Stimulated activated CD4-positive, alpha-beta T cell treated with anti-CD3 and anti-CD28 coated beads, Interleukin-4, amount 100 ng/mL, for 48 hours (primary cell): Measurements from ENCODE around the gene NCAPG.

Source experiments
- DNase-seq, 2 donors: peaks; one replicate each; pipeline ENCODE4 v3.0.0-alpha.2; 2020; ENCODE audit warnings: low read depth in 2 of 2

The NCAPG gene

DNA sequence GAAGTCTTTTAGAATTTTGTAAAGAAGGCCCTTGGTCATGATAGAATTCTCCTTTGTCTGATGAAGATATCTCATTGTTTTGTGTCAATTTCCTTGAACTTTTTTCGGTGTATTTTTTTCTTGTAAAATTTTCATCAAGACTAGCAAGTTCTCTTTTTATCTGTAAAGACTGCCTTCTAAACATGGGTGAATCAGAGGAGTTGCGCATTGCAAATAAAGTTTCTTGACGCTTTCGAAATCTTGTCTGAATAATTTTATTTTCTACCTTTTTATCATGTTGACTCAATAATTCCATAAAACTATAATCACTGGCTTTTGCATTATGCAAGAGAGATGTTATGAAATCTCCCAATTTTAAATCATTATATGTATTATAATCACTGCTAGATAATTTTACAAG lies 66.2 kb downstream of the NCAPG start:
- no peak for DNase-seq

DNA sequence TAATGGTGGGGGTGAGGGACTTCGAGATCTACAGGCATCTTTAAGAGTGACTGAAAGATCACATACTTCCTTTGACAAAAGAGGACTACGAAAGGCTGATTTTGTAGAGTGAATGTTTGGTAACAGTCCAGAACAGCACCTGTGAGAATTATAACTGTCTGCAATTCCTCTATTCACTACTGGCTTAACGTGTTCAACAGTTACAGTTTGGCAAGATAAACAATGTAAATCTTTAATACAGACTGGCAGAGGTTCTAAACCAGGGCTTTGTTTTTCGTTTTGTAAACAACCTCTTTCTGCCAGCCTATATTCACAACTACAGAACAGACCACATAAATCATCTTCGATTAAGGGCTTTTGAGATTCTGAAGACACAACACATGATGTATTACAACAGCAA lies 66.9 kb downstream of the NCAPG start:
- no peak for DNase-seq

DNA sequence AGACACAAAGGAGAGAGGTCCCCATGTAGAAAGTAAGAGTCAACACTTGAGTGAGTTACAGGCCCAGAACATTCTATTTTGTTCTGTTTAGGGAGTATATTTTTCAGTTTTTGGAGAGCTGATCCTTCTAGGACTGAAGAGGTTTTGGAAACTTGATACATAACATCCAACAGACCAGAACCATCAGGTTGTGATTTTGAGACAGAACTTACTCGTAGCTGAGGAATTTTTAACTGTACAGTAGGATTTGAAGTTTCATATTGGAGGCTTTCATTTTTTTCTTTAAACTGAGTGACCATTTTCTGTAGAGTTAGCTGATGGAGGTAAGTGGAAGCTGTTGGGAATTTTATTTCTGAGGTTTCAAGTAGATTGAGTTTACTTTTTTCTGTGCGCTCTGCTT lies 73.3 kb downstream of the NCAPG start:
- no peak for DNase-seq

DNA sequence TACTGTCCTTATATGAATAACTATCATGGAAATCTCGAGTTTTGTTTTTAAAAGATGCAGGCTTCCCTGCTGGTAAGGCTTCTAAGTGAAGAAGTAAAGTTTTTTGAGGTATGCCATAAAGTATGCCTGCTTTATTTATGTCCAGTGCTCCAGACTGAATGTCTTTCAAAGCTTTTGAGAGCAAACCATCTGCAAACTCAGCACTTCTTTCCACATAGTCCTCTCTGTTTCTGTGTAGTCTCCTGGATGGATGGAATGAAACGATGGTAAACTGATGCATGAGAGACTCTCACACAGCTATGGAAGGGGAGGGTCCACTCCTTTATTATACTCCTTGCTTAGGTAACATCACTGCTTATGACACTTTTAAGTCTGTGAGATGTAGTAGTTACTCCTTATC lies 73.7 kb downstream of the NCAPG start:
- no peak for DNase-seq

DNA sequence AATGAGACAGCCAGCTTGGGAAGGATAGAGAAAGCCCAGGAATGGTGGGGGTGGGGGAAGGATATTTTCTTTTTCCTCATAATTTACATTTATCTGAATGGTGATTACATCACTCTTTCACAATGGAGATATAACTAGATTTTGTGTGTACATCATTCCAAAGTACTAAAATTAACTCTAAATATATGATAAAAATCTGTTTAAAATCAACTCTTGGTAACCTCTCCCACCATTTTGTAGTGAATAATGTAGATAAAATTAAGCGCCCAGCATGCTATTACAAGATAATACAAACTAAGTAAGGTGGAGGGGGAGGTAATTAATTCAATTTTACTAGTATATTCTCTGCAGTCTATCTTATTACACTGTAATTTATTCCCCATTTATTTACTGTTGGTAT lies 78.9 kb downstream of the NCAPG start:
- DNase-seq, result no peak

DNA sequence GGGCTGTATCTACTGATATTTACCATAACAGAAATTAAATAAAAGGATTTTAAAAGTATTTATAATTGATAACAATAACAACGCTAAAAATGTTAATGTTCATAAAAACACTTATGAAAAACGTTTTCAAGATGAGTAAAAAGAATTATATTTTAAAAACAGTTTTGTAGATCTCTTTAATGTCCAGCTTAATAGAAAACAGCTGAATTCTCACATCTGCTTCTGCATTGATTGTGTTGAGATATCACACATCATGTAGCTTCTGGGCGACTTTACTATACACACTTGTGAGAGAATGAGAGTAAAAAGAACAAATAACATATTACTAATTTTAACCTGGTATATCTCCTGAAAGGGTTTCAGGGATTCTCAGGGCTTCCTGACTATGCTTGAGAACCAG lies 83.6 kb downstream of the NCAPG start:
- DNase-seq, result no peak
